Activated CD8-positive, alpha-beta T cell treated with anti-CD3 and anti-CD28 coated beads for 36 hours (primary cell): ENCODE data around the gene PLCG2. TPM values are rescaled to one million over a fixed set of nuclear protein-coding genes. Genes with fewer than 3 reads are reported as not detected.
"Not testable (repeated sequence)": the region's sequence is repeated elsewhere in the genome, so short reads cannot be mapped to it uniquely, and the experiment has no call there.

Experiments
- ATAC-seq: fragments of 200-7000 bp; cut with Tn5 transposase; one replicate; pipeline ENCODE4 v1.10.0; 2021; ENCODE audit warnings: mild to moderate bottlenecking, moderate library complexity
- CTCF ChIA-PET: fragments of 350-600 bp; sonication (Branson Sonifier 250); formaldehyde crosslinking; loops from one replicate; lab custom pipeline; 2021; ENCODE audit warnings: antibody characterized with exemption; lab: Charles Lee
- POLR2A ChIA-PET: fragments of 350-600 bp; sonication (Branson Sonifier 250); formaldehyde crosslinking; loops from one replicate; lab custom pipeline; 2021; ENCODE audit warnings: antibody characterized with exemption; lab: Charles Lee
- DNase-seq: peaks from one replicate; pipeline ENCODE4 v3.0.0-alpha.2; 2020
- H3K27ac Mint-ChIP-seq: one replicate; pipeline ENCODE4 v1.8.0; 2021; ENCODE audit warnings: mild to moderate bottlenecking, mixed read lengths
- H3K27me3 Mint-ChIP-seq: one replicate; pipeline ENCODE4 v1.8.0; 2021; ENCODE audit warnings: mixed read lengths
- H3K36me3 Mint-ChIP-seq: one replicate; pipeline ENCODE4 v1.8.0; 2021; ENCODE audit warnings: low read depth, mixed read lengths
- H3K4me1 Mint-ChIP-seq: one replicate; pipeline ENCODE4 v1.8.0; 2021; ENCODE audit warnings: low read depth, mixed read lengths
- H3K4me3 Mint-ChIP-seq: one replicate; pipeline ENCODE4 v1.8.0; 2021; ENCODE audit warnings: mild to moderate bottlenecking, moderate library complexity, mixed read lengths
- H3K9me3 Mint-ChIP-seq: one replicate; pipeline ENCODE4 v1.8.0; 2021; ENCODE audit warnings: mixed read lengths
- intact Hi-C: fragments of 100-400 bp; cut with micrococcal nuclease; formaldehyde crosslinking; loops from one replicate; pipeline ENCODE4 v1.10.0; 2022
- total RNA-seq, 2 experiments: library from RNA; stranded (reverse); gene quantifications; one replicate each; pipeline ENCODE4 v1.2.3, GENCODE V29; 2021
- TF ChIP-seq, protein P1 (sequence below): fragments of 200-600 bp; IDR thresholded peaks from one replicate; pipeline ENCODE4 v1.8.0; 2022; ENCODE audit warnings: antibody characterized with exemption, mild to moderate bottlenecking

The PLCG2 gene
- total RNA-seq, 2 experiments from 2014 or later: 12.7 to 13.7 TPM

- ATAC-seq: no peak
- no peaks in the 10 kb centered on the region for H3K4me1 Mint-ChIP-seq
These were observed 185.7 kb downstream of the PLCG2 start for GRCh38 chr16:81964808-81965207.

GRCh38 chr16:81967358-81967757 lies 188.3 kb downstream of the PLCG2 start:
- POLR2A ChIA-PET: no interaction called here
- DNase-seq (no peak), ATAC-seq (no peak)
- no peaks in the 10 kb centered on the region for H3K9me3 Mint-ChIP-seq
- H3K4me1 Mint-ChIP-seq: no peaks in the 10 kb centered on the region
- H3K27me3 Mint-ChIP-seq: peaks cover 5% of the 10 kb centered on the region
- TF ChIP-seq, protein P1, sequence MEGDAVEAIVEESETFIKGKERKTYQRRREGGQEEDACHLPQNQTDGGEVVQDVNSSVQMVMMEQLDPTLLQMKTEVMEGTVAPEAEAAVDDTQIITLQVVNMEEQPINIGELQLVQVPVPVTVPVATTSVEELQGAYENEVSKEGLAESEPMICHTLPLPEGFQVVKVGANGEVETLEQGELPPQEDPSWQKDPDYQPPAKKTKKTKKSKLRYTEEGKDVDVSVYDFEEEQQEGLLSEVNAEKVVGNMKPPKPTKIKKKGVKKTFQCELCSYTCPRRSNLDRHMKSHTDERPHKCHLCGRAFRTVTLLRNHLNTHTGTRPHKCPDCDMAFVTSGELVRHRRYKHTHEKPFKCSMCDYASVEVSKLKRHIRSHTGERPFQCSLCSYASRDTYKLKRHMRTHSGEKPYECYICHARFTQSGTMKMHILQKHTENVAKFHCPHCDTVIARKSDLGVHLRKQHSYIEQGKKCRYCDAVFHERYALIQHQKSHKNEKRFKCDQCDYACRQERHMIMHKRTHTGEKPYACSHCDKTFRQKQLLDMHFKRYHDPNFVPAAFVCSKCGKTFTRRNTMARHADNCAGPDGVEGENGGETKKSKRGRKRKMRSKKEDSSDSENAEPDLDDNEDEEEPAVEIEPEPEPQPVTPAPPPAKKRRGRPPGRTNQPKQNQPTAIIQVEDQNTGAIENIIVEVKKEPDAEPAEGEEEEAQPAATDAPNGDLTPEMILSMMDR: no peak
- CTCF ChIA-PET: no interaction called here
- no peaks in the 10 kb centered on the region for H3K36me3 Mint-ChIP-seq
- no peak overlapping the region for H3K4me3 Mint-ChIP-seq
- no peak overlapping the region for H3K27ac Mint-ChIP-seq
- intact Hi-C loops: no loop called here

More at GRCh38 chr16:81964808-81965207, 185.7 kb downstream of the PLCG2 start:
- CTCF ChIA-PET: no interaction called here
- Mint-ChIP-seq H3K4me3 (no peak overlapping the region), H3K9me3 (no peaks in the 10 kb centered on the region), H3K27ac (no peak overlapping the region), H3K36me3 (no peaks in the 10 kb centered on the region), H3K27me3 (peaks cover 7% of the 10 kb centered on the region)
- POLR2A ChIA-PET: no interaction called here
- intact Hi-C loops: no loop called here
- DNase-seq: no peak
- TF ChIP-seq, protein P1: no peak

- H3K4me1 Mint-ChIP-seq: no peaks in the 10 kb centered on the region
- peaks cover 8% of the 10 kb centered on the region for H3K9me3 Mint-ChIP-seq
- no peak overlapping the region for H3K4me3 Mint-ChIP-seq
- H3K36me3 Mint-ChIP-seq: no peaks in the 10 kb centered on the region
- TF ChIP-seq, protein P1: no peak
- DNase-seq (no peak), ATAC-seq (no peak)
- peaks cover 10% of the 10 kb centered on the region for H3K27me3 Mint-ChIP-seq
- intact Hi-C loops: no loop called here
- ChIA-PET POLR2A (no interaction called here), CTCF (no interaction called here)
- no peak overlapping the region for H3K27ac Mint-ChIP-seq
These were observed 192.8 kb downstream of the PLCG2 start for GRCh38 chr16:81971853-81972252.

DNA sequence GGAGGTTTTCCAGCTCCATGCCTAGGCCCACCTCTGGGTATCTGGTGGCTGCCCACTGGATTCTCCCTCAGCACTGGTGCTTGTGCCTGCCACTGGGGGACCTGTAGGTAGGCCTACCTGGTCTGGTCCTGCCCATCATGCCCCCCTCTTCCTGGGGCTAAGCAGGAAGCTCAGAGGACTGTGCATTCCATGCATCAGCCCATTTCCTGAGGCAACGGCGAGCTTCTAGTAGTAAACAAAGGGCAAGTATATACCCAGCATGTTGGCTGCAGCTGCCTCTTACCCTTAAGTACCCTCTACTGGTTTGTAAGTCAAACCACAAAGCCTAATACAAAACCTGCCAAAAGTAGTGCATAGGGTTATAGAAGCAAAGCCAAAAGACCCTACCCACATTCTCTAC lies 194.6 kb downstream of the PLCG2 start:
- POLR2A ChIA-PET: no interaction called here
- peaks cover 10% of the 10 kb centered on the region for H3K9me3 Mint-ChIP-seq
- no peak overlapping the region for H3K4me3 Mint-ChIP-seq
- no peak for ATAC-seq
- TF ChIP-seq, protein P1: no peak
- H3K36me3 Mint-ChIP-seq: peaks cover 2% of the 10 kb centered on the region
- intact Hi-C loops: no loop called here
- no peaks in the 10 kb centered on the region for H3K4me1 Mint-ChIP-seq
- CTCF ChIA-PET: interaction anchor here (0.8 kb wide), 1 partner anchor 256 kb away, joined by 3 read pairs; no protein-coding TSS in a partner anchor
- no peak for DNase-seq
- H3K27me3 Mint-ChIP-seq: peaks cover 10% of the 10 kb centered on the region
- no peak overlapping the region for H3K27ac Mint-ChIP-seq

DNA sequence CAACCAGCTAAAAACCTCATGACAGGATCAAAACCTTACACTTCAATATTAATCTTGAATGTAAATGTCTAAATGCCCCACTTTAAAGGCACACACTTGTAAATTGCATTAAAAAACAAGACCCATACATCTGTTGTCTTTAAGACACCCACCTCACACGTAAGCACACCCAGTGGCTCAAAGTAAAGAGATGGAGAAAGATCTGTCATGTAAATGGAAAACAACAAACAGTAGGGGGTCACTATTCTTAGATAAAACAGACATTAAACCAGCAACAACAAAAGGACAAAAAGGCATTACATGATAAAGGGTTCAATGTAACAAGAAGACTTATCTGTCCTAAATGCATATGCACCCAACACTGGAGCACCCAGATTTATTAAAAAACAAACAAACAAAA lies 196.5 kb downstream of the PLCG2 start:
- DNase-seq (no peak), ATAC-seq (no peak)
- ChIA-PET POLR2A (no interaction called here), CTCF (no interaction called here)
- H3K27me3 Mint-ChIP-seq: peaks cover 7% of the 10 kb centered on the region
- TF ChIP-seq, protein P1: no peak
- no peaks in the 10 kb centered on the region for H3K4me1 Mint-ChIP-seq
- no peak overlapping the region for H3K4me3 Mint-ChIP-seq
- H3K9me3 Mint-ChIP-seq: peaks cover 10% of the 10 kb centered on the region
- H3K27ac Mint-ChIP-seq: no peak overlapping the region
- peaks cover 2% of the 10 kb centered on the region for H3K36me3 Mint-ChIP-seq
- intact Hi-C loops: no loop called here

DNA sequence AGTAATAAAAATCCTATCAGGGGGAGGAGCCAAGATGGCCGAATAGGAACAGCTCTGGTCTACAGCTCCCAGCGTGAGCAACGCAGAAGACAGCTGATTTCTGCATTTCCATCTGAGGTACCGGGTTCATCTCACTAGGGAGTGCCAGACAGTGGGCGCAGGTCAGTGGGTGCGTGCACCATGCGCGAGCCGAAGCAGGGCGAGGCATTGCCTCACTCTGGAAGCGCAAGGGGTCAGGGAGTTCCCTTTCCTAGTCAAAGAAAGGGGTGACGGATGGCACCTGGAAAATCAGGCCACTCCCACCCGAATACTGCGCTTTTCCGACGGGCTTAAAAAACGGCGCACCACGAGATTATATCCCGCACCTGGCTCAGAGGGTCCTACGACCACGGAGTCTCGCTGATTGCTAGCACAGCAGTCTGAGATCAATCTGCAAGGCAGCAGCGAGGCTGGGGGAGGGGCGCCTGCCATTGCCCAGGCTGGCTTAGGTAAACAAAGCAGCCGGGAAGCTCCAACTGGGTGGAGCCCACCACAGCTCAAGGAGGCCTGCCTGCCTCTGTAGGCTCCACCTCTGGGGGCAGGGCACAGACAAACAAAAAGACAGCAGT lies 198.3 kb downstream of the PLCG2 start:
- H3K27ac Mint-ChIP-seq, H3K36me3 Mint-ChIP-seq, H3K4me1 Mint-ChIP-seq, POLR2A ChIA-PET, ATAC-seq, DNase-seq, H3K27me3 Mint-ChIP-seq, H3K4me3 Mint-ChIP-seq, intact Hi-C loops: not testable (repeated sequence)
- peaks cover 10% of the 10 kb centered on the region for H3K9me3 Mint-ChIP-seq
- CTCF ChIA-PET: interaction anchor here (1.1 kb wide), 1 partner anchor 91 kb away, joined by 4 read pairs; no protein-coding TSS in a partner anchor
